ENCODE results near the gene IFI27L1.

IFI27L1 gene

GRCh38 chr14:94077823-94078222 lies 3.3 kb upstream of the IFI27L1 start:
- DNase-seq (ENCODE audit: low read depth in 2 of 3, low spot score in 1 of 3) = no peak

- DNase-seq (ENCODE audit: low read depth in 2 of 3, low spot score in 1 of 3) = no peak
Observed at GRCh38 chr14:94079891-94080620, 1.1 kb upstream of the IFI27L1 start.

- DNase-seq (ENCODE audit: low read depth in 2 of 3, low spot score in 1 of 3) = no peak
Observed at GRCh38 chr14:94081386-94081820, 293 bp downstream of the IFI27L1 start.

GRCh38 chr14:94087891-94088290 lies 6.8 kb downstream of the IFI27L1 start:
- DNase-seq (ENCODE audit: low read depth in 2 of 3, low spot score in 1 of 3) = no peak

GRCh38 chr14:94088516-94088915 lies 7.4 kb downstream of the IFI27L1 start:
- no peak for DNase-seq (ENCODE audit: low read depth in 2 of 3, low spot score in 1 of 3)

GRCh38 chr14:94089479-94089878 lies 8.4 kb downstream of the IFI27L1 start:
- DNase-seq (ENCODE audit: low read depth in 2 of 3, low spot score in 1 of 3) = no peak

- no peak for DNase-seq (ENCODE audit: low read depth in 2 of 3, low spot score in 1 of 3)
Observed at GRCh38 chr14:94093418-94093817, 12.3 kb downstream of the IFI27L1 start.

- no peak for DNase-seq (ENCODE audit: low read depth in 2 of 3, low spot score in 1 of 3)
Observed at GRCh38 chr14:94097091-94097490, 16.0 kb downstream of the IFI27L1 start.

- no peak for DNase-seq (ENCODE audit: low read depth in 2 of 3, low spot score in 1 of 3)
Observed at GRCh38 chr14:94098326-94098992, 17.3 kb downstream of the IFI27L1 start.

GRCh38 chr14:94099006-94099405 lies 17.9 kb downstream of the IFI27L1 start:
- DNase-seq (ENCODE audit: low read depth in 2 of 3, low spot score in 1 of 3) = no peak

- no peak for DNase-seq (ENCODE audit: low read depth in 2 of 3, low spot score in 1 of 3)
Observed at GRCh38 chr14:94100847-94101246, 19.7 kb downstream of the IFI27L1 start.

- DNase-seq (ENCODE audit: low read depth in 2 of 3, low spot score in 1 of 3) = no peak
Observed at GRCh38 chr14:94101748-94102147, 20.6 kb downstream of the IFI27L1 start.

- DNase-seq (ENCODE audit: low read depth in 2 of 3, low spot score in 1 of 3) = no peak
Observed at GRCh38 chr14:94102768-94103482, 21.8 kb downstream of the IFI27L1 start.

GRCh38 chr14:94103554-94104150 lies 22.5 kb downstream of the IFI27L1 start:
- no peak for DNase-seq (ENCODE audit: low read depth in 2 of 3, low spot score in 1 of 3)

- DNase-seq (ENCODE audit: low read depth in 2 of 3, low spot score in 1 of 3) = no peak
Observed at GRCh38 chr14:94104731-94105130, 23.6 kb downstream of the IFI27L1 start.

- DNase-seq (ENCODE audit: low read depth in 2 of 3, low spot score in 1 of 3) = no peak
Observed at GRCh38 chr14:94109915-94110250, 28.8 kb downstream of the IFI27L1 start.

- no peak for DNase-seq (ENCODE audit: low read depth in 2 of 3, low spot score in 1 of 3)
Observed at GRCh38 chr14:94110552-94111181, 29.6 kb downstream of the IFI27L1 start, which contains the start of gene IFI27. TSS of gene IFI27 (plus strand) at chr14:94110736.

- no peak for DNase-seq (ENCODE audit: low read depth in 2 of 3, low spot score in 1 of 3)
Observed at GRCh38 chr14:94111276-94112095, 30.4 kb downstream of the IFI27L1 start.

- DNase-seq (ENCODE audit: low read depth in 2 of 3, low spot score in 1 of 3) = no peak
Observed at GRCh38 chr14:94112513-94113063, 31.5 kb downstream of the IFI27L1 start.

- no peak for DNase-seq (ENCODE audit: low read depth in 2 of 3, low spot score in 1 of 3)
Observed at GRCh38 chr14:94113073-94113472, 32.0 kb downstream of the IFI27L1 start.
